H9 (cell line): ENCODE results near the gene RNPEPL1. TPM values are rescaled to one million over a fixed set of nuclear protein-coding genes. Genes with fewer than 3 reads are reported as not detected.
A peak's percentile ranks its signal among the peaks of the same experiment; 100 is the strongest.

Experiments used
- DNase-seq: peaks from one replicate; pipeline ENCODE4 v3.0.0-alpha.2; 2017
- H2AFZ ChIP-seq: one replicate; pipeline ENCODE4 v1.6.1; 2013; ENCODE audit warnings: mild to moderate bottlenecking, low read length, control low read depth, moderate library complexity
- H2AK5ac ChIP-seq: 2 replicates; pipeline ENCODE4 v1.6.1; 2013; ENCODE audit warnings: low read length, control low read depth, mixed read lengths; ENCODE audit not compliant: insufficient read length
- H2BK120ac ChIP-seq: one replicate; pipeline ENCODE4 v1.6.1; 2013; ENCODE audit warnings: low read depth, mild to moderate bottlenecking, low read length, control low read depth, inconsistent platforms; ENCODE audit not compliant: poor library complexity, severe bottlenecking
- H2BK12ac ChIP-seq: 2 replicates; pipeline ENCODE4 v1.6.1; 2013; ENCODE audit warnings: low read length, control low read depth, mixed read lengths, low read depth; ENCODE audit not compliant: insufficient read length
- H2BK15ac ChIP-seq: 2 replicates; pipeline ENCODE4 v1.6.1; 2013; ENCODE audit warnings: low read depth, low read length, control low read depth
- H2BK20ac ChIP-seq: one replicate; pipeline ENCODE4 v1.6.1; 2013; ENCODE audit warnings: low read depth, mild to moderate bottlenecking, low read length, control low read depth, inconsistent platforms; ENCODE audit not compliant: poor library complexity, severe bottlenecking
- H2BK5ac ChIP-seq: 2 replicates; pipeline ENCODE4 v1.6.1; 2013; ENCODE audit warnings: low read length, control low read depth, mixed read lengths; ENCODE audit not compliant: insufficient read length
- H3K14ac ChIP-seq: 2 replicates; pipeline ENCODE4 v1.6.1; 2013; ENCODE audit warnings: low read length, control low read depth; ENCODE audit not compliant: insufficient read depth
- H3K18ac ChIP-seq: 2 replicates; pipeline ENCODE4 v1.6.1; 2013; ENCODE audit warnings: low read depth, mild to moderate bottlenecking, mixed read lengths, low read length, control low read depth; ENCODE audit not compliant: insufficient read length
- H3K23ac ChIP-seq: 2 replicates; pipeline ENCODE4 v1.6.1; 2013; ENCODE audit warnings: low read length, control low read depth, mixed read lengths, low read depth; ENCODE audit not compliant: insufficient read length
- H3K23me2 ChIP-seq: 2 replicates; pipeline ENCODE4 v1.6.1; 2013; ENCODE audit warnings: low read depth, mild to moderate bottlenecking, mixed read lengths, low read length, control low read depth; ENCODE audit not compliant: insufficient read length, poor library complexity, severe bottlenecking
- H3K27ac ChIP-seq: 2 replicates; pipeline ENCODE4 v1.5.1; 2013; ENCODE audit warnings: low read length, control low read depth, mixed read lengths, low read depth; ENCODE audit not compliant: insufficient read length
- H3K27me3 ChIP-seq: 2 replicates; pipeline ENCODE4 v1.6.1; 2013; ENCODE audit warnings: low read length, control low read depth, inconsistent platforms; ENCODE audit not compliant: insufficient read depth
- H3K4ac ChIP-seq: 2 replicates; pipeline ENCODE4 v1.6.1; 2013; ENCODE audit warnings: low read depth, mild to moderate bottlenecking, control low read depth, inconsistent platforms, low read length, moderate library complexity
- H3K4me1 ChIP-seq: 2 replicates; pipeline ENCODE4 v1.6.1; 2013; ENCODE audit warnings: low read length, control low read depth, inconsistent platforms; ENCODE audit not compliant: insufficient read depth
- H3K4me2 ChIP-seq: 2 replicates; pipeline ENCODE4 v1.6.1; 2013; ENCODE audit warnings: low read length, control low read depth, mixed read lengths; ENCODE audit not compliant: insufficient read length, insufficient read depth
- H3K56ac ChIP-seq: 2 replicates; pipeline ENCODE4 v1.6.1; 2013; ENCODE audit warnings: low read depth, mild to moderate bottlenecking, mixed read lengths, low read length, control low read depth; ENCODE audit not compliant: insufficient read length
- H3K79me1 ChIP-seq: 2 replicates; pipeline ENCODE4 v1.6.1; 2013; ENCODE audit warnings: low read depth, mild to moderate bottlenecking, moderate library complexity, low read length, control low read depth, inconsistent platforms; ENCODE audit not compliant: insufficient read depth, poor library complexity, severe bottlenecking
- H3K79me2 ChIP-seq: 2 replicates; pipeline ENCODE4 v1.6.1; 2013; ENCODE audit warnings: low read length, control low read depth, inconsistent platforms; ENCODE audit not compliant: insufficient read depth
- H3K9ac ChIP-seq: 2 replicates; pipeline ENCODE4 v1.6.1; 2013; ENCODE audit warnings: low read length, control low read depth, mixed read lengths; ENCODE audit not compliant: insufficient read length; ENCODE audit errors: extremely low read depth
- H3K9me3 ChIP-seq: one replicate; pipeline ENCODE4 v1.6.1; 2013; ENCODE audit warnings: low read depth, low read length, inconsistent platforms; ENCODE audit not compliant: control insufficient read depth
- H3T11ph ChIP-seq: one replicate; pipeline ENCODE4 v1.6.1; 2013; ENCODE audit warnings: mild to moderate bottlenecking, low read length, control low read depth, inconsistent platforms
- H4K20me1 ChIP-seq: one replicate; pipeline ENCODE4 v1.6.1; 2013; ENCODE audit not compliant: control insufficient read depth, insufficient read length, insufficient read depth
- H4K5ac ChIP-seq: 2 replicates; pipeline ENCODE4 v1.6.1; 2013; ENCODE audit warnings: low read depth, mild to moderate bottlenecking, mixed read lengths, low read length, control low read depth; ENCODE audit not compliant: insufficient read length
- H4K8ac ChIP-seq: replicated peaks from 2 replicates; pipeline ENCODE4 v1.6.1; 2013; ENCODE audit warnings: low read length, control low read depth, mixed read lengths, low read depth; ENCODE audit not compliant: insufficient read length
- H4K91ac ChIP-seq: 2 replicates; pipeline ENCODE4 v1.6.1; 2013; ENCODE audit warnings: low read depth, mild to moderate bottlenecking, moderate library complexity, mixed read lengths, low read length, control low read depth; ENCODE audit not compliant: insufficient read length
- H3K27ac Mint-ChIP-seq, 3 experiments: 2 replicates in 2 of 3; 3 replicates in 1 of 3; pipeline ENCODE4 v1.8.0; 2020 to 2021; ENCODE audit warnings: mixed read lengths in 3 of 3, mild to moderate bottlenecking in 1 of 3, moderate library complexity in 1 of 3
- H3K27me3 Mint-ChIP-seq: 2 replicates; pipeline ENCODE4 v1.8.0; 2021; ENCODE audit warnings: low read depth, mild to moderate bottlenecking, moderate library complexity, mixed read lengths
- H3K36me3 Mint-ChIP-seq, 3 experiments: 2 replicates in 2 of 3; 3 replicates in 1 of 3; pipeline ENCODE4 v1.8.0; 2020 to 2021; ENCODE audit warnings: low read depth in 3 of 3, mixed read lengths in 3 of 3; ENCODE audit not compliant: insufficient read depth in 1 of 3
- H3K4me1 Mint-ChIP-seq, 2 experiments: 2 replicates each; pipeline ENCODE4 v1.8.0; 2020; ENCODE audit warnings: mixed read lengths in 2 of 2
- H3K4me3 Mint-ChIP-seq, 2 experiments: 2 replicates in 1 of 2; 3 replicates in 1 of 2; pipeline ENCODE4 v1.8.0; 2020 to 2021; ENCODE audit warnings: mild to moderate bottlenecking in 2 of 2, mixed read lengths in 2 of 2, moderate library complexity in 1 of 2
- H3K9me3 Mint-ChIP-seq, 2 experiments: 2 replicates in 1 of 2; 3 replicates in 1 of 2; pipeline ENCODE4 v1.8.0; 2020; ENCODE audit warnings: mild to moderate bottlenecking in 2 of 2, mixed read lengths in 2 of 2, moderate library complexity in 1 of 2
- WGBS: extraction: QIAGEN DNeasy Blood & Tissue Kit; methylation state at CpG from one replicate; pipeline ENCODE4 v1.1.7; 2013; ENCODE audit warnings: missing lambda C conversion rate, low lambda C conversion rate, mixed read lengths; ENCODE audit not compliant: insufficient read length; ENCODE audit errors: extremely low coverage; 5-methylcytosine and 5-hydroxymethylcytosine counted together
- total RNA-seq: library from RNA; stranded (reverse); gene quantifications from 2 replicates; pipeline ENCODE4 v1.2.1, GENCODE V29; 2021
- TF ChIP-seq, protein P1 (sequence below): fragments of 200-600 bp; sonication (generic); conservative IDR thresholded peaks from 3 replicates; pipeline ENCODE4 v1.8.0; 2021; ENCODE audit warnings: antibody characterized with exemption, mild to moderate bottlenecking

Gene RNPEPL1
- total RNA-seq, 1 experiment from 2014 or later = 22.5 TPM

GRCh38 chr2:240573071-240573515 is 4.8 kb downstream of the RNPEPL1 start:
- TF ChIP-seq, protein P1, sequence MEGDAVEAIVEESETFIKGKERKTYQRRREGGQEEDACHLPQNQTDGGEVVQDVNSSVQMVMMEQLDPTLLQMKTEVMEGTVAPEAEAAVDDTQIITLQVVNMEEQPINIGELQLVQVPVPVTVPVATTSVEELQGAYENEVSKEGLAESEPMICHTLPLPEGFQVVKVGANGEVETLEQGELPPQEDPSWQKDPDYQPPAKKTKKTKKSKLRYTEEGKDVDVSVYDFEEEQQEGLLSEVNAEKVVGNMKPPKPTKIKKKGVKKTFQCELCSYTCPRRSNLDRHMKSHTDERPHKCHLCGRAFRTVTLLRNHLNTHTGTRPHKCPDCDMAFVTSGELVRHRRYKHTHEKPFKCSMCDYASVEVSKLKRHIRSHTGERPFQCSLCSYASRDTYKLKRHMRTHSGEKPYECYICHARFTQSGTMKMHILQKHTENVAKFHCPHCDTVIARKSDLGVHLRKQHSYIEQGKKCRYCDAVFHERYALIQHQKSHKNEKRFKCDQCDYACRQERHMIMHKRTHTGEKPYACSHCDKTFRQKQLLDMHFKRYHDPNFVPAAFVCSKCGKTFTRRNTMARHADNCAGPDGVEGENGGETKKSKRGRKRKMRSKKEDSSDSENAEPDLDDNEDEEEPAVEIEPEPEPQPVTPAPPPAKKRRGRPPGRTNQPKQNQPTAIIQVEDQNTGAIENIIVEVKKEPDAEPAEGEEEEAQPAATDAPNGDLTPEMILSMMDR = no peak
- H3K4me3 Mint-ChIP-seq = no peak overlapping the region
- H3K14ac ChIP-seq = no peak overlapping the region

More at GRCh38 chr2:240573071-240573515, 4.8 kb downstream of the RNPEPL1 start:
- Histone ChIP-seq H2BK5ac (no peak overlapping the region), H2BK20ac (no peak overlapping the region), H4K5ac (no peak overlapping the region), H4K8ac (no peak overlapping the region), H3T11ph (no peak overlapping the region), H3K56ac (no peak overlapping the region), H4K91ac (no peak overlapping the region), H3K79me2 (no peaks in the 10 kb centered on the region; the same call in 1 of the 2 replicates), H2AFZ (no peak overlapping the region), H3K23ac (no peak overlapping the region), H3K4me2 (no peak overlapping the region), H3K9me3 (no peaks in the 10 kb centered on the region), H3K79me1 (no peaks in the 10 kb centered on the region), H2AK5ac (no peak overlapping the region), H4K20me1 (no peaks in the 10 kb centered on the region), H3K4me1 (peaks cover 2% of the 10 kb centered on the region; the same call in 1 of the 2 replicates), H3K9ac (no peak overlapping the region), H3K23me2 (peaks cover 6% of the 10 kb centered on the region), H2BK120ac (no peak overlapping the region), H3K27me3 (peaks cover 8% of the 10 kb centered on the region), H3K18ac (no peak overlapping the region), H2BK12ac (no peak overlapping the region), H2BK15ac (no peak overlapping the region), H3K27ac (no peak overlapping the region), H3K4ac (no peak overlapping the region)
- no peak for DNase-seq
- no peaks in the 10 kb centered on the region for H3K9me3 Mint-ChIP-seq
- H3K27me3 Mint-ChIP-seq = peaks cover 9% of the 10 kb centered on the region
- H3K4me1 Mint-ChIP-seq = peaks cover 0 to 3% of the 10 kb centered on the region in 2 experiments; a peak in 2 of 4 replicates
- no peaks in the 10 kb centered on the region for H3K36me3 Mint-ChIP-seq
- peak overlapping the region in 1 of 3 experiments; percentile 87; a peak in 1 of 7 replicates for H3K27ac Mint-ChIP-seq
- no CpG with 5 or more reads among the region's 20 CpGs for WGBS
